GM21528 (cell line): ENCODE results near the gene DCAF5.
"Not testable (repeated sequence)": the region's sequence is repeated elsewhere in the genome, so short reads cannot be mapped to it uniquely, and the experiment has no call there.

Experiments used
- ATAC-seq: cut with Tn5 transposase; IDR thresholded peaks from one replicate; pipeline ENCODE4 v1.9.1; 2021; ENCODE audit warnings: mild to moderate bottlenecking, moderate library complexity; ENCODE audit not compliant: unreplicated experiment, low FRiP score

DCAF5 gene

DNA sequence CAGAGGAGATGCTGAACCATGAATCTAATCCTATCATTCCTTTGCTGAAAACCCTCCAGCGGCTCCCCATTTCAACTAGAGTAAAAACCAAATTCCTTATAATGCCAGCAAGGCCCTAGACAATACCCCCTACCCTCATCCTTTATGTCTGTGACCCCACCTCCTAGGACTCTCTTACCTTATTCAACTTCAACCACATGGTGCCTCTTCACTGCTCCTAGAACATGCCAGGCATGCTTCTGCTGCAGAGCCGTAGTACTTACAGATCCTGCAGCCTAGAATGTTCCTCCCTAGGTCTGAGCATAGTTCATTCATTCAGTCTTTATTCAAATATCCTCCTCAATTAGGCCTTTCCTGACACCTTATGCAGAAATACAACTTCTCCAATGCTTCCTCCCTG lies 54.9 kb downstream of the DCAF5 start:
- no peak for ATAC-seq

GRCh38 chr14:69096781-69097475 lies 56.0 kb downstream of the DCAF5 start:
- ATAC-seq = no peak

DNA sequence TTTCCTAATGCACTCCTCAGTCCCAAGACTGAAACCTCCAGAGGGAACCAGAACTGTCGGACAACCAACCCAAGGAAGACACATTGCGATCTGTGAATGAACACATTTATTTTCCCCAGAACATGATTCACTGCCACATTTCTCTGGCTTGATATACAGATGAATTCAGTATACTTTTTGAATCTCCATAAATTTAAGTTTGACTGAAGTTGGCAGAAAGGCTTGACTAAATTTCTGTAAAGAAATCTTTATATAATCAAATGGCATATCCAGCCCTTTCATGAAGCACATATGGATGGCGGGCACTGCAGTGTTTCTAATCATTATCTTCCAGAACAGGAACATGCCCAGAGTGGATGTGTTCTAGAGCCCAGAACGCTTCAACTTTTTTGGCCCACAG lies 56.7 kb downstream of the DCAF5 start:
- ATAC-seq = no peak

DNA sequence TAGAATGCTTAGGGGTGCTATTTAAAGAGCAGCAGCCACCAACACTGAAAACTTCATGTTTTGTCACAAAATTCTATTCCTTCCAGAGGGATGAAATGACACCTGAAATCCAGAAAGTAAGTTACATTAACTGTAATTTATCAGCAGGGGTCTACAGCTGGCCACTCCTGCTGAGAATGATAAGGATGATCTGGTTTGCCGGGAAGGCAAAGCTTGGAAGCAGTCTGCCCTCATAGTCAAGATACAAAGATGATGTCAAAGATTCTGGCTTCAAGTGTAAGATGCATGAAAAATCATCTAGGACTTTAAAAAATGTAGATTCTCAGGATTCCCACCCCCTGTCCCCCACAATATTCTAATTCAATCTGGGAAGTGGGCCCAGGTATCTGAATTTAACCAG lies 58.4 kb downstream of the DCAF5 start:
- ATAC-seq = no peak

- ATAC-seq = no peak
Observed at GRCh38 chr14:69093631-69094421, 59.1 kb downstream of the DCAF5 start.

DNA sequence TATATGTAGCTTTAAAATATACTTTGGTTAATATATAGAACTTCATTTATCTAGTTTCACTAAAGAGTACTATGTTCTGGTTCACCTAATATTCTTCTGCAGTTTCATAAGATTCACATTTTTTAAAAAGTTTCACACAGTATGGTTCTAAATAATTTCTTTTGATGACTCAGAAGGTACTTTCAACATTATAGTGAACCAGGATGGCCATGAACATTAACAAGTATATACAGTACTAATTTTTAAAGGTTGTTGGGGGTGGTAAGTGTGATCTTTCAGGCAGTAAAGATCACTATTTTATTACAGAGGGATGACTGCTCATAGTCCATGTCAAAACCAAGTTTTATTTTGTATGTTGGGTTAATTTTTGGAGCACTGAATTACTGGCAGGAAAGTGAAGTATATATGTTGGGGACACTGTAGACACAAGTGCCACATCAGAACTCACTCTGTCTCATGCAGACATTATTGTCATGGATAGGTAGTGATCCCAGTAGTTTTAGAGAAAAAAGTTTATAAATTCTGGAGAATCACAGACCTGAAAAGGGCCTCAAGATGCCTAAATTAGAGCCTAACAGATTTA lies 60.0 kb downstream of the DCAF5 start:
- no peak for ATAC-seq

GRCh38 chr14:69091695-69092094 lies 61.2 kb downstream of the DCAF5 start:
- no peak for ATAC-seq

DNA sequence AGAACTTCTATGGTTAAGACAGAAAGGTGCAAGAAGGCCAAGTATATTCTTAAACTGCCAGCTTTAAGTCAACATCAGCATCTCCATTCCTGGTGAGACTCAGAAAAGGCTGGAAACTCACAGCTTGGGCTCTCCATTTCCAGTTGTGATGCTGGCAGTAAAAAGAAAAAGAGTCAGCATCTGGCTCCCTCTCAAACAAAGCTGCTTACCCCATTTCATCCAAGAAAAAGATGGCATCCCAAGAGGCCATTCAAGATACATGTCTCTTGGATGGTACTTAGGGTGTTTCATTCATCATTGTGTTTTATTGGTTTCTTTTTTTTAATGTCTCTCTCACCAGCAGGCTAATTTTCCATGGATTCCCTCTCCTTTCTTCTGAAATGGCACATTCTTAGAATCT lies 61.9 kb downstream of the DCAF5 start:
- ATAC-seq = no peak

GRCh38 chr14:69090187-69090789 lies 62.6 kb downstream of the DCAF5 start:
- no peak for ATAC-seq

- no peak for ATAC-seq
Observed at GRCh38 chr14:69089046-69089445, 63.9 kb downstream of the DCAF5 start.

DNA sequence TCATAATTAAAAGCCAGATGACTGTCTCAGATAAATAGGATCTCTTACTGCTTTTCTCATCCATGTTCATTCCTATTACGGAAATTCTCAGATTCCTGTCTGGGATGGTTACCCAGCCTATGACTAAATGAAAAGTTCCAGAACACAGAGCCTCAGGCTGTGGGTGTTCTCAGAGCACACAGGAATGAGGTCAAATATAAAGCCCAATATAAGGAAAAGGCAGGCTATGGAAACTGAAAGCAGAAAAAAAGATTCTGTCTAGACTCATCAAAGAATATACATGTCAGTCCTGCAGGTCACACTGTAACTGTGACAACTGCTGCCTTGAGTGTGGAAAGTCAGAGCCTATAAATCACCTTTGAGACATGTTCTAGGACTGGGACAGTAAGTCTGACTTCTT lies 64.3 kb downstream of the DCAF5 start:
- no peak for ATAC-seq

- ATAC-seq = no peak
Observed at GRCh38 chr14:69087061-69087461, 65.9 kb downstream of the DCAF5 start.

DNA sequence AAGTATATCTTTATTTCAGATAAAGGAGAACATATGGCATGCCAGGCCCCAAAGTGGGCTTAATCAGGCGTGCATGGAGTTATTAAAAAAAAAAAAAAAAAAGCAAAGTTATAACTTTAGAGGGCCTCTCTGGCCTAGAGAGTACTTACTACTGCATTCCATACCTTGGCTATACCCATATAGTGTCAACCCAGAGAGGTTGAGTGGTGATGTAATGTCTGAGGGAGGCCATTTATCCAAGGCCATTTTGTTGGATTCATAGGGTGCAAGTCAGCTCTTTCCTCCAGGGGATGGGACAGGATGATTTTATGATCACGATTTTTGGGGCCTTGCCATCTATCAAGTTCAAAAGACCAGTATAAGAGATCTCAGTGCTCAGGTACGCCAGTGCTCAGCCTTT lies 66.4 kb downstream of the DCAF5 start:
- no peak for ATAC-seq

DNA sequence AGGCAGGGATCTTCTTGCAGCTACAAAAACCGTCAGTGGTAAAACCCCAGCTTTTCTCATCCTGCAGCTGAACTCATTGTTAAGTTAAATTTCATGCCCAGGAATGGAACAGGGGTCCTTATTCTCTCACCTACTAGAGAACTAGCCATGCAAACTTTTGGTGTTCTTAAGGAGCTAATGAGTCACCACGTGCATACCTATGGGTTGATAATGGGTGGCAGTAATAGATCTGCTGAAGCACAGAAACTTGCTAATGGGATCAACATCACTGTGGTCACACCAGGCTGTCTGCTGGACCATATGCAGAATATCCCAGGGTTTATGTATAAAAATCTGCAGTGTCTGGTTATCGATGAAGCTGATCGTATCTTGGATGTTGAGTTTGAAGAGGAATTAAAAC lies 68.9 kb downstream of the DCAF5 start:
- ATAC-seq = no peak

GRCh38 chr14:69083181-69083580 lies 69.7 kb downstream of the DCAF5 start:
- no peak for ATAC-seq

- ATAC-seq = no peak
Observed at GRCh38 chr14:69081271-69081670, 71.6 kb downstream of the DCAF5 start.

DNA sequence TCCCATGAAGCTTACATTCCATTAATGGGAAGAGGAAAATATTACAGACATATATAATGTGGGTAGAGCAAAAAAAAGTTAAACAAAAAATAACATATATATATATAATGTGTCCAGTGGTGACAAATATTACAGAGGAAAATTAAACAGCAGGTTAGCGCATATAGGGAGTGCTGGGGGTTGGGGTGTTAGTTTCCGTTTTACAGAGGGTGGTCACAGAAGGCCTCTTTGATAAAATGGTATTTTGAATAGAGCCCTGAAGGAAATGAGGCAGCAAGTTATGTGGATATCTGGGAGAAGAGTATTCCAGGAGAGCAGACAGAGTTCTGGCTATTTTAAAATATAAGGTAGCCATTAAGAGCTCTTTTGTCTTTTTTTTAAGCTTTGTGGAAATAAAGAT lies 73.2 kb downstream of the DCAF5 start:
- no peak for ATAC-seq

DNA sequence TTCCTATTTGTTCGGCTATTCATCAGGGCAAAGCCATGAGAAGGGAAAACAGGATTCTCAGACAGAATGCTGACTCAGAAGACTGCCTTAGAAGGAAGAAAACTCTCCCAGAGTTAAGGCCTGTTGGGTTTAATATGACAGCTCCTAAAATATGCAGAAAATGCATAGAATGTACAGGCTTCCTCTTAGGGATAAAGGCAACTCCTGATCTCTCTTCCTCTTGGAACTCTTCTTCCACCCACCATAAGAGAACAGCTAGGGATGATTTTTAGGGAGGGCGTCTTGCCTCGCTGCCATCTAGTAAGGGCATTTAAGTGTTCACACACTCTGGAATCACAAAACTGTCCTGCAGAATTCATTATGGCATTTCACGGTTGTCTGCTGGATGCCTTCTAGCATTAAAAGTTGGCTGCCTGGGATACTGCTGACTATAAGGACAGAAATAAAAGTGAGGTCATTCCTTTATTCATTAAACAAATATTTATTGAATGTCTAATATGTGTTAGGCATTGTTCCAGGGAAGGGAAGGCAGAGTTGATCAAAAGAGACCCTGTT lies 73.7 kb downstream of the DCAF5 start:
- ATAC-seq = no peak

DNA sequence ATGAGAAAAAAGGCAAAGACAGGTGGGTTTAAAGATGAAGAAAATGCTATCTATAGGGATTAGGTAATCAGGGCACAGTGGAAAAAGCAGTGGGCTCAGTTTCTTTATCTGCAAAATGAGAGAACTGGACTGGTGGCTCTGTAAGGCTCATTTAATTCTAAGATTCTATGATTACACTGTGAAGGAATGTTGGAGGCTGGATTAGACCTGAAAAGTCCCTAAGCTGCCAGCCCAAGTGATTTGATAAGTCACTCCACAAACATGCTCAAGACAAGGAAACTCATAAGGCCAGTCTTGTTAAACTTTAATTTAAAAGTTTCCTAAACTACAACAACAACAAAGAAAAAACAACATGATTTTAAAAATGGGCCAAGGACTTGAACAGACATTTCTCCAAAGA lies 75.1 kb downstream of the DCAF5 start:
- no peak for ATAC-seq

- ATAC-seq = not testable (repeated sequence)
Observed at GRCh38 chr14:69077185-69077584, 75.7 kb downstream of the DCAF5 start.

DNA sequence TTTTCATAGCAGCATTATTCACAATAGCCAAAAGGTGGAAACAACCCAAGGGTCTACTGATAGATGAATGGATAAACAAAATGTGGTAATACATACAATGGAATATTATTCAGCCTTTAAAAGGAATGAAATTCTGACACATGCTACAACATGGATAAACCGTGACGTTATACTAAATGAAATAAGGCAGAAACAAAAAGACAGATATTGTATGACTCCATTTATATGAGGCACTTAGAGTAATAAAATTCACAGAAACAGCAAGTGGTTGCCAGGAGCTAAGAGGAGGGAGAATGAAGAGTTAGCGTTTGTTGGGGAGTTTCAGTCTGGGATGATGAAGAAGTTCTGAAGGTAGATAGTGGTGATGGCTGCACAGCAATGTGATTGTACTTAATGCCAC lies 76.6 kb downstream of the DCAF5 start:
- ATAC-seq = no peak
